ENCODE results near the gene SYTL1.

The SYTL1 gene

GRCh38 chr1:27302612-27303011, 39.2 kb upstream of the SYTL1 start:
- no peak for DNase-seq
- no peaks in the 10 kb centered on the region for H3K36me3 ChIP-seq
- TF ChIP-seq, protein P1, sequence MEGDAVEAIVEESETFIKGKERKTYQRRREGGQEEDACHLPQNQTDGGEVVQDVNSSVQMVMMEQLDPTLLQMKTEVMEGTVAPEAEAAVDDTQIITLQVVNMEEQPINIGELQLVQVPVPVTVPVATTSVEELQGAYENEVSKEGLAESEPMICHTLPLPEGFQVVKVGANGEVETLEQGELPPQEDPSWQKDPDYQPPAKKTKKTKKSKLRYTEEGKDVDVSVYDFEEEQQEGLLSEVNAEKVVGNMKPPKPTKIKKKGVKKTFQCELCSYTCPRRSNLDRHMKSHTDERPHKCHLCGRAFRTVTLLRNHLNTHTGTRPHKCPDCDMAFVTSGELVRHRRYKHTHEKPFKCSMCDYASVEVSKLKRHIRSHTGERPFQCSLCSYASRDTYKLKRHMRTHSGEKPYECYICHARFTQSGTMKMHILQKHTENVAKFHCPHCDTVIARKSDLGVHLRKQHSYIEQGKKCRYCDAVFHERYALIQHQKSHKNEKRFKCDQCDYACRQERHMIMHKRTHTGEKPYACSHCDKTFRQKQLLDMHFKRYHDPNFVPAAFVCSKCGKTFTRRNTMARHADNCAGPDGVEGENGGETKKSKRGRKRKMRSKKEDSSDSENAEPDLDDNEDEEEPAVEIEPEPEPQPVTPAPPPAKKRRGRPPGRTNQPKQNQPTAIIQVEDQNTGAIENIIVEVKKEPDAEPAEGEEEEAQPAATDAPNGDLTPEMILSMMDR (IDR thresholded peaks at IDR 0.05; ENCODE audit: low read depth, low read length), result no peak
- no peak overlapping the region for H3K4me3 ChIP-seq (ENCODE audit: low read depth, low read length)
- H3K4me1 ChIP-seq, result peaks cover 16% of the 10 kb centered on the region
- no peaks in the 10 kb centered on the region for H3K9me3 ChIP-seq
- no peaks in the 10 kb centered on the region for H3K27me3 ChIP-seq

GRCh38 chr1:27303509-27303908, 38.3 kb upstream of the SYTL1 start:
- no peak overlapping the region for H3K4me3 ChIP-seq (ENCODE audit: low read depth, low read length)
- peaks cover 16% of the 10 kb centered on the region for H3K4me1 ChIP-seq
- no peaks in the 10 kb centered on the region for H3K36me3 ChIP-seq
- TF ChIP-seq, protein P1 (IDR thresholded peaks at IDR 0.05; ENCODE audit: low read depth, low read length), result no peak
- H3K9me3 ChIP-seq, result no peaks in the 10 kb centered on the region
- H3K27me3 ChIP-seq, result no peaks in the 10 kb centered on the region
- DNase-seq, result no peak

GRCh38 chr1:27306071-27306470, 35.8 kb upstream of the SYTL1 start:
- no peaks in the 10 kb centered on the region for H3K27me3 ChIP-seq
- no peak overlapping the region for H3K4me3 ChIP-seq (ENCODE audit: low read depth, low read length)
- no peak for DNase-seq
- H3K4me1 ChIP-seq, result no peaks in the 10 kb centered on the region; the same call in 1 of the 2 replicates
- no peaks in the 10 kb centered on the region for H3K9me3 ChIP-seq
- H3K36me3 ChIP-seq, result no peaks in the 10 kb centered on the region
- TF ChIP-seq, protein P1 (IDR thresholded peaks at IDR 0.05; ENCODE audit: low read depth, low read length), result no peak

- Histone ChIP-seq H3K4me1 (no peaks in the 10 kb centered on the region), H3K4me3 (ENCODE audit: low read depth, low read length) (no peak overlapping the region), H3K27me3 (no peaks in the 10 kb centered on the region), H3K36me3 (no peaks in the 10 kb centered on the region), H3K9me3 (no peaks in the 10 kb centered on the region)
- TF ChIP-seq, protein P1 (IDR thresholded peaks at IDR 0.05; ENCODE audit: low read depth, low read length), result no peak
- peak; percentile 21 for DNase-seq
Measured at GRCh38 chr1:27306892-27307761, 34.7 kb upstream of the SYTL1 start.

DNA sequence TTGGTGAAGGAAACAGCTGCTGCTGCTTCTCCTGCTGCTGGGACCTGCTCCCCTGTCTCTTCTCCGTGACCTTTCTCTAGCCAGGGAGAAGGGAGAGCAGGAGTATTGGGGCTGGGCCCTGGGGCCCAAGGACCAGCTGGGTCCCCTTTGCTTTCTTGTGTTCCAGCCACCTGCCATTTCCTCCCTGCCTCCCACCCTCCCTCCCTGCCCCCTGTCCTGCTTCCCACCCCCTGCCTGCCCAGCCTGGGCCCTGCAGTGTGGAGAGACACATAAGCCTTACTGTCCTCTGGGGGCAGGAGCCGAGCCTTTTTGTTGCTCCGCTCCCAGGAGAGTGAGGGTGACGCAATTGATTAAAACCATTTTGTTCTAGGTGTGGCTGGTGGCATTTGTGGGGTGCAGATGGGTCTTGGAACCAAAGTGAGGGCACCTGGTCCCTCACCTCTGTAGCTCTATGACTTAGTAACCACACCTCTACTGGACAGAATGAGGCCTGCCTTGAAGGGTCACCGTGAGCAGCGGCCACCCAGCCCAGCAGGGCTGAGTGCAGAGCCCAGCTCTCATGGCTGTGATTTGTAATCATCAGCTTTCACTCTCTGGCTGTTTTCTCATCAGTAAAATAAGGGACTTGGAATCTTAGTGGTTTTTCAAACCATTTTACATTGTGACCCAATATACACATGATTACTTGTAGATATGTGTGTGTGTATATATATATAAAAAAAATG, 33.8 kb upstream of the SYTL1 start:
- Histone ChIP-seq H3K36me3 (no peaks in the 10 kb centered on the region), H3K4me3 (ENCODE audit: low read depth, low read length) (no peak overlapping the region), H3K27me3 (no peaks in the 10 kb centered on the region), H3K4me1 (no peaks in the 10 kb centered on the region), H3K9me3 (no peaks in the 10 kb centered on the region)
- DNase-seq, result no peak
- TF ChIP-seq, protein P1 (IDR thresholded peaks at IDR 0.05; ENCODE audit: low read depth, low read length), result no peak

DNA sequence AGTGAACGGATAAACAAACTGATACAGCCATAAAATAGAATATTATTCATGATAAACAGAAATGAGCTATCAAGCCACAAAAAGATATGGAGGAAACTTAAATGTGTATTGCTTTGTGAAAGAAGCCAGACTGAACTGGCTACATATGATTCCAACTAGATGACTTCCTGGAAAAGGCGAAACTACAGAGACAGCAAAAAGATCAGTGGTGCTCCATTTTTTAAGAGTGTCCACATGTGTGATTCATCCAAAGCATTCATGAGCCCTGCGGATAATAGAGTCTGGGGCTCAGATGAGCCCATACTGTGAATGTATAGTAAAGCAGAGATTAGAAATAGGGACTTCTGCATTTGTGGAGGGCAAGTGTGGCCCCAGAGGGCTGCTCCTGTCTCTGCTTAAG, 27.7 kb upstream of the SYTL1 start:
- TF ChIP-seq, protein P1 (IDR thresholded peaks at IDR 0.05; ENCODE audit: low read depth, low read length), result no peak
- DNase-seq, result no peak
- H3K36me3 ChIP-seq, result no peaks in the 10 kb centered on the region
- no peaks in the 10 kb centered on the region for H3K27me3 ChIP-seq
- H3K4me3 ChIP-seq (ENCODE audit: low read depth, low read length), result no peak overlapping the region
- H3K4me1 ChIP-seq, result no peaks in the 10 kb centered on the region
- no peaks in the 10 kb centered on the region for H3K9me3 ChIP-seq
